Glutamatergic neuron (in vitro differentiated cells): Measurements from ENCODE around the gene FREM3. TPM values are rescaled to one million over a fixed set of nuclear protein-coding genes. Genes with fewer than 3 reads are reported as not detected.

ENCODE experiments used
- DNase-seq: peaks from one replicate; pipeline ENCODE4 v3.0.0; 2022
- H3K27ac Mint-ChIP-seq: one replicate; pipeline ENCODE4 v1.8.0; 2020; ENCODE audit warnings: mild to moderate bottlenecking, mixed read lengths, inconsistent platforms; ENCODE audit not compliant: unreplicated experiment
- H3K27me3 Mint-ChIP-seq: one replicate; pipeline ENCODE4 v1.8.0; 2020; ENCODE audit warnings: mild to moderate bottlenecking, moderate library complexity, mixed read lengths, inconsistent platforms; ENCODE audit not compliant: unreplicated experiment
- H3K36me3 Mint-ChIP-seq: one replicate; pipeline ENCODE4 v1.8.0; 2020; ENCODE audit warnings: mild to moderate bottlenecking, mixed read lengths, inconsistent platforms; ENCODE audit not compliant: unreplicated experiment
- H3K4me1 Mint-ChIP-seq: one replicate; pipeline ENCODE4 v1.8.0; 2020; ENCODE audit warnings: mild to moderate bottlenecking, low read depth, mixed read lengths, inconsistent platforms; ENCODE audit not compliant: unreplicated experiment
- H3K4me3 Mint-ChIP-seq: one replicate; pipeline ENCODE4 v1.8.0; 2020; ENCODE audit warnings: mild to moderate bottlenecking, mixed read lengths, inconsistent platforms; ENCODE audit not compliant: unreplicated experiment
- H3K9me3 Mint-ChIP-seq: one replicate; pipeline ENCODE4 v1.8.0; 2020; ENCODE audit warnings: mild to moderate bottlenecking, moderate library complexity, mixed read lengths, inconsistent platforms; ENCODE audit not compliant: unreplicated experiment
- CTCF ChIP-seq: fragments of 200-600 bp; sonication (generic); IDR thresholded peaks from one replicate; pipeline ENCODE4 v1.5.0; 2021; ENCODE audit not compliant: partially characterized antibody, unreplicated experiment
- total RNA-seq: library from RNA; stranded (reverse); fragmentation: NEBNext Ultra II Directional; extraction: Animal tissue kit (Norgen Biotek cat#: 25700); gene quantifications from one replicate; pipeline ENCODE4 v1.2.1, GENCODE V29; 2021; ENCODE audit not compliant: unreplicated experiment

The FREM3 gene
- total RNA-seq, 1 donor from 2014 or later, result not detected

GRCh38 chr4:143668930-143669552, 31.4 kb downstream of the FREM3 start:
- TF ChIP-seq CTCF, result no peak
- no peak for DNase-seq

DNA sequence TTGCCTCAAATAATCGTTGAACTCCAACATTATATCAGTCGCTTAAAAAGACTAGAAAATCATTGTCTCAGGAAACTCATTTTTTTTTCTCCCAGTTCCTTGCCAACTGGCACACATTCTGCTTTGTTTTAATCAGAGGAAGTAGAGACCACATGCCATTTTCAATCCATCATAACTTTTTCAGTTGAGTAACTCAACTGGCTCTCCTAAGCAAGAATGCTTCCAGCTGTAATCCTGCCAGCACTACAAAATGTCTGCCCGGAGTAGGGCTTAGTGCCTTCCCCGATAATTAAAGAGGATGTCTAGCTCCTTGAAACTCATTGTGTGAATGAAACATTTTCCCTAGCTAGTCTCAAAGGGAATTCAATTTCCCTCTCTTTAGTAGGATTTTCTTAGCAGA, 33.0 kb downstream of the FREM3 start:
- no peak for TF ChIP-seq CTCF

More at GRCh38 chr4:143668930-143669552, 31.4 kb downstream of the FREM3 start:
- Mint-ChIP-seq H3K9me3 (no peaks in the 10 kb centered on the region), H3K4me1 (no peaks in the 10 kb centered on the region), H3K4me3 (no peak overlapping the region), H3K27ac (no peak overlapping the region), H3K36me3 (peaks cover 7% of the 10 kb centered on the region), H3K27me3 (peaks cover 4% of the 10 kb centered on the region)

DNA sequence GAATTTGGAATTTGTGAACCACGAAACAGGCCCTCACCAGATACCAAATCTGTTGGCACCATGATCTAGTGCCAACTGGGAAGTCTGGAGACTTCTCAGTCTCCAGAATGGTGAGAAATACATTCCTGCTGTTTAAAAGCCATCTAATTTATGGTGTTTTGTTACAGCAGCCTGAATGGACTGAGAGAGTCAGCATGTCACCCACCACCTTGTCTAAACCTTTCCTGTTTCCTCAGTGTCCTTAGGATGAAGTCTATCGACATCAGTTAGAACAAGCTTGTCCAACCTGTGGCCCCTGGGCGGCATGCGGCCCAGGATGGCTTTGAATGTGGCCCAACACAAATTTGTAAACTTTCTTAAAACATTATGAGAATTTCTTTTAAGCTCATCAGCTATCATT, 42.1 kb downstream of the FREM3 start:
- Mint-ChIP-seq H3K4me1 (no peaks in the 10 kb centered on the region), H3K4me3 (no peak overlapping the region), H3K27me3 (no peaks in the 10 kb centered on the region), H3K9me3 (peaks cover 3% of the 10 kb centered on the region), H3K36me3 (no peaks in the 10 kb centered on the region), H3K27ac (no peak overlapping the region)
- TF ChIP-seq CTCF, result no peak
- no peak for DNase-seq

More for the DNA sequence above, 33.0 kb downstream of the FREM3 start:
- peaks cover 2% of the 10 kb centered on the region for H3K27me3 Mint-ChIP-seq
- no peak overlapping the region for H3K27ac Mint-ChIP-seq
- DNase-seq, result no peak
- H3K9me3 Mint-ChIP-seq, result peaks cover 2% of the 10 kb centered on the region
- no peaks in the 10 kb centered on the region for H3K4me1 Mint-ChIP-seq
- no peak overlapping the region for H3K4me3 Mint-ChIP-seq
- H3K36me3 Mint-ChIP-seq, result peaks cover 5% of the 10 kb centered on the region

GRCh38 chr4:143654571-143654970, 45.9 kb downstream of the FREM3 start:
- TF ChIP-seq CTCF, result no peak
- Mint-ChIP-seq H3K4me1 (peaks cover 6% of the 10 kb centered on the region), H3K27ac (no peak overlapping the region), H3K27me3 (no peaks in the 10 kb centered on the region), H3K9me3 (peaks cover 1% of the 10 kb centered on the region), H3K4me3 (no peak overlapping the region), H3K36me3 (no peaks in the 10 kb centered on the region)
- no peak for DNase-seq

DNA sequence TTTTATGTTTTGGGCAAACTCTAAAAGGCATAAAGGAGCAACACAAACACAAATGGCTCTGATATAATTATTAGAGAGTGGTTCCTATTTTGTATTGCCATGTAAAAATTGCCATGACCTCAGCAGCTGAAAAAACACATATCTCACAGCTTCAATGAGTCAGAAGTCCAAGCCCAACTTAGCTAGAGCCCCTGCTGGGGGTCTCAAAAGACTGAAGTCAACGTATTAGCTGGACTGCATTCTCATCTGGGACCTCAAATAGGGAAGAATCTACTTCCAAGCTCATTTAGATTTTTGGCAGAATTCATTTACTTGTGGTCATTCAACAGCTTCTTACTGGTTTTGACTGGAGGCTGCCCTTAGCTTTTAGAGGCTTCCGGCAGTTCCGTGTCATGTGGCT, 47.4 kb downstream of the FREM3 start:
- Mint-ChIP-seq H3K27ac (no peak overlapping the region), H3K4me1 (peaks cover 6% of the 10 kb centered on the region), H3K27me3 (no peaks in the 10 kb centered on the region), H3K9me3 (peaks cover 1% of the 10 kb centered on the region), H3K36me3 (no peaks in the 10 kb centered on the region), H3K4me3 (no peak overlapping the region)
- no peak for DNase-seq
- no peak for TF ChIP-seq CTCF
